ENCODE data around the gene DENND1A. TPM values are rescaled to one million over a fixed set of nuclear protein-coding genes. Genes with fewer than 3 reads are reported as not detected.

The DENND1A gene
- total RNA-seq: 22.2 and 22.8 TPM in 2 replicates

GRCh38 chr9:123929870-123930831 lies at the start of gene DENND1A:
DENND1A (minus strand) TSS chr9:123930126; CDS start chr9:123929905, 221 bp downstream.

GRCh38 chr9:123355761-123356431 lies 574.0 kb downstream of the DENND1A start, which contains the start of gene CRB2:
CRB2 (plus strand) TSS chr9:123356197; CDS start chr9:123356261, 64 bp downstream.

Other genes with a start within 250 kb of the DENND1A start
- not detected in 2 replicates for gene LHX2, start 81.6 kb upstream of the DENND1A start, total RNA-seq

All from myometrial cell (primary cell).